GM10847 (cell line): Measurements from ENCODE around the gene NLGN1.

Source experiments
- POLR2A ChIP-seq: IDR thresholded peaks from 2 replicates; pipeline ENCODE4 v1.6.1; 2011; ENCODE audit not compliant: insufficient read length; ENCODE audit errors: extremely low read depth

The NLGN1 gene

GRCh38 chr3:173785004-173785403, 387.5 kb downstream of the NLGN1 start:
- no peak for TF ChIP-seq POLR2A

DNA sequence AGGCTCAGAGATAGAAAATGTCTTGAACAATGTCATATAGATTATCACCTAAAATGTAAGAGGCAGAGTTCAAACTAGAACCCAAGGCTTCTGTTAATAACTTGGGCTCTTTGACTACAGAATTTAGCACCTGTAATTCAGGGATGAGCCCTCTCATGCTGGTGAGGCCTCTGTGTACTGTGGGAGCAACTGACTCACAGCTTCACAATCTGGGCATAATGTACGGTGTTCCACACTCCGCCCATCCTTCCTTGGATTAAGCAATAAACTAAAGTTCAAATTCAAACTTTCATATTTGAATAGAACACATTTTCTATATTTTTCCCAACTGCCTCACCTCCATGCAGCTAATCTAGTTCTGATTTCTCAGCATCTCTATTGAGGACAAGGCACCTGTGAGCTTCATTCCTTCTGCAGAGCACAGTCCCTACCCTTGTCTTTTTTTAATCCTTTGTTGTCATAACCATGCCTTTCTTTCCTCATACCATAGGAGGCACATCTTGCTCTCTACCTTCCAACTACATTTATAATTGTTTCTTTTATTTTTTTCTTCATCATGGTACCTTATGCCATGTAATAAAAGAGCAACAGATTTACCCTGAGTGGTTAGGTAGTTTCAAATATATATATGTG, 392.1 kb downstream of the NLGN1 start:
- no peak for TF ChIP-seq POLR2A

DNA sequence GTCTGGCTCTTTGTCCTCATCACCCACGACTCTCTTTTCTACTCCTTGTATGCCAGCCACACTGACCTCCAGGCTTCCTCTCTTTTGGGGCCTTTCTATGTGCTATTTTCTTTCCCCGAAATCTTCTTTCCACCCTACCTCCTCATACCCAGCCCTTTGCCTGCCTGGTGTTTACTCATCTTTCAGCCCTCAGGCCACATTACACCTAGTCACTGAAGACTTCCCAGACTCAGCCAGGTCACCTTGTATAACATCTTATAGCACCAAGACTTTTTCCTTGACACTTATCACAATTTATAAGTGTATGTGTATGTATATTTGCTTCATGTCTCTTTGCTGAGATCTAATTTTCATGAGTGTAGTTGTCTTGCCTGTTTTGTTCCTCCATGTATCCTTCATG, 396.4 kb downstream of the NLGN1 start:
- TF ChIP-seq POLR2A, result no peak

DNA sequence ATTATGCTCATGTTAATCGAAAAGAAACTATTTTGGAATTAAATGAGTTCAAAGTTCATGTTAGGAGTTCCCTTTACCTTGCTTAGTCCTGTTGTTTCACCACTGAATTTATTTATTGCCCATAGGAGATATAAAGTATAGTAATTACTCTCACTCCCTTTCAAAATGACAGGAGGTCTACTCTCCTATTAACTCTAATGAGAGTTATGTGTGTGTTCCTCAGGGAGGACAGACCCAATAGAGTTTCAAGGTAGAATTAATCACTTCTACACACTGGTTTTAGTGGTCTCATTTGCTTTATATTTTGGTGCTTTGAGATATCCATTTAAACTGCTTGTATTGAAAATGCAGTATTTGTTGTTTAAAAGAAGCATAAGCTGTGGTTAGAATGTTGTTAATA, 398.9 kb downstream of the NLGN1 start:
- no peak for TF ChIP-seq POLR2A

DNA sequence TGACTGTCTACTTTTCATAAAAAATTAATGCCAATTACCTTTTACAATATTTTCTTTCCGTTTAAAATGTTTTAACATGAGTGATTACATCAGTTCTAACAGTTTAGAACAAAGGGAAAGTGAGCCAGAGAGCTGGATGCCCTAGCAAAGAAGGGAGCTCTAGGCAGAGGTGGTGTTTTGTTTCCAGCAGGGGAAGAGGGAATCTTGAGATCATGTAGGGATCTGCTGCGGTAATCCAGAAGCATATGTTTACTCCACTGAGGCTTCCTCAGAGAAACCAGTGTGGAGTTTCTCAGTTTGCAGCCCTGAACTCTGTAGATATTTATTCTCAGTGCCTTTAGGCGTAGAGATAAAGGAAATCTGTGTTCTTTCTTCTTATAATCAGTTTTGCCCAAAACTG, 399.3 kb downstream of the NLGN1 start:
- TF ChIP-seq POLR2A, result no peak

GRCh38 chr3:173799060-173799816, 401.7 kb downstream of the NLGN1 start:
- no peak for TF ChIP-seq POLR2A

GRCh38 chr3:173800154-173800553, 402.6 kb downstream of the NLGN1 start:
- TF ChIP-seq POLR2A, result no peak

- TF ChIP-seq POLR2A, result no peak
These were observed 417.3 kb downstream of the NLGN1 start for GRCh38 chr3:173814809-173815208.

DNA sequence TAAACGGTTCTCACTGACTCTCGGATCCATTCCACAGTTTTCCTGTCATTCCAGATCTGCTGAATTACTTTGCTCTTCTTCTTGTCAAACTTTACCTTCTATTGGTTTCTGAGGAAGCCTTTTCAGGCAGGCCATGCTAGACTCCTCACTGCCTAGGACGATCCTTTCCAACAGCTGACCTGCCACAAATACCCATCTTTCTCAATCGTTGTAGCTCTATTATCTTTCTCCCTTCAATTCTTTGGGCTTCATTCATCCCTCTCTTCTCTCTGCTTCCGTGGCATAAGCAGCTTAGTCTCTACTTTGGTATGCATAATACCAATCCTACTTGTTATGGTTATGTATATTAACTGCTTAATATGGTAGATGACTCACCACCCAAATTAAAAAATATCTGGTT, 421.8 kb downstream of the NLGN1 start:
- TF ChIP-seq POLR2A, result no peak

DNA sequence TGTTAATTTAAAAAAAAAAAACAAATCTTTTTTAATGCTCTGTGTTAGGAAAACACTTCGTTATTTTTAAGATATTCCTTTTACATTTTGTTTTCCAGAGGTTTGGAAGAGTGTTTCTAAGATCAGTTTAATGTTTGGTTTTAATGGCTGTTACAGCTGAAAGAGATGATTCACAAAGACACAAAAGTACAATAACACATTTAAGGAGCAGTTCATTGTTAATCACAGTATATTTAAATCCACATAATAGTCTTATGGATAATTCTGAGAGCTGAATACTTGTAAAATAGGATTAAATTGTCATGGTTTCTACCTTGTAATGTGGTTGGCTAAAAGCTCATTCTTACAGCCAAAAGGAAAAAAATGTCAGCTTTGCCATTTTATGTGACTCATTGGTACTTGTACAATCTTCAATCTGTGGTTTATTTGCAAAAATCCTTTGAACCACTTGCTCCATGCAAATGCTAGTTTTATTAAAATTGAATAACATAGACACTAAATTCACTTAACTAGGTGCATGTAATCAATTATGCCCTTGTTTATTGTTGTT, 426.4 kb downstream of the NLGN1 start:
- no peak for TF ChIP-seq POLR2A

- no peak for TF ChIP-seq POLR2A
These were observed 428.2 kb downstream of the NLGN1 start for GRCh38 chr3:173825730-173826129.

- TF ChIP-seq POLR2A, result no peak
These were observed 428.9 kb downstream of the NLGN1 start for GRCh38 chr3:173826416-173826815.

DNA sequence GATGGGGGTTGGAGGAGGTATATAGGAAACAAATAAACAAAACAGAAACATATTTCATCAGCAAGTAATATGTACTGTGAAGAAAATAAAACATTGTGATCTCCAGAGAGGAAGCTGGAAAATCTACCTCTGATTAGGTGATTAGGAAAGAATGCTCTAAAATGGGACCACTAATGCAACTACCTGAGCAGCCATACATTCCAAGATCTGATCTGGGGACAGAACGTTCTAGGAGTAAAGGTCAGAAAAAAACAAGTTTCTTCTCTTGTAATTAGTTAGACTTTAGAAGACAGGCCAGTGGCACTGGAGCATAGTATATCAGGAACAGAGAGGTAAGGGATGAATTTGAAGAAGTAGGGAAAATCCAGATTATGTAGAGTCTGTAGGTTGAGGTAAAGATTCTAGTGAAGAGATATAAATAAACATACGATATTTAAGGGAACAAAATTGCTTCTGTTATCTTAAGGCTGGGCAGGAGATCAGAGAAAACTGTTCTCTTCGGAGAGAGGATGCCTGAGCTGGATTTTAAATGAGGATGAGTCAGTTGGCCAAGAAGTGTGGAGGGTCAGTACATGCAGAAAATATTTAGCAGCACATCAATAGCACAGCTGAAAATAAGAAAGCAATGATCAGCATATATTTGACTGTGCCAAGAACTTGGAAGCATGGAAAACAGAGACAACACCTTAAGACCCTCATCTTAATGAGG, 429.5 kb downstream of the NLGN1 start:
- TF ChIP-seq POLR2A, result no peak

GRCh38 chr3:173838644-173839043, 441.1 kb downstream of the NLGN1 start:
- TF ChIP-seq POLR2A, result no peak

GRCh38 chr3:173839859-173840258, 442.3 kb downstream of the NLGN1 start:
- TF ChIP-seq POLR2A, result no peak

DNA sequence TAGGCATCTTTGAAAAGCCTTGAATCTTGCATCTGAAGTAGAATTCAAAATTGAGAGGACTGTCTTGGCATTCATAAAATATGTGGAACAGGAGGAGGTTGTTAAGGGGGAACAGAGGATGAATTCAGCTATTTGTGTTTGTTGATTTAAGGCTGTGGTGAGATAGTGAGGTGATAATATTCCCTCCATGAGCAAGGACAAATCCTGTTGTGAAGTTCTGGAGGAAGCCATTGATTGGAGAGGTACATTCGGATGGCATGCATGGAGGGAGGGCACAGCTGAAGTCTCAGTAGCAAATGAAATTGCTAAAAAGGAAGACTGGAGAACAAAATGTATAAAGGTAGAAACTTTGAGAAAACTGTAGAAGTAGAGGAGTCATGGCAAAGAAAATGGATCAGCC, 443.8 kb downstream of the NLGN1 start:
- no peak for TF ChIP-seq POLR2A
